Right atrium auricular region (tissue), 2 donors: ENCODE data around the gene TMEM156. TPM values are rescaled to one million over a fixed set of nuclear protein-coding genes. Genes with fewer than 3 reads are reported as not detected.

ENCODE experiments used
- DNase-seq: peaks from one replicate; pipeline ENCODE4 v3.0.0-alpha.2; 2019; ENCODE audit warnings: low spot score
- H3K27ac ChIP-seq, 2 donors: fragments of 200-600 bp; sonication (generic); 1 replicate in 1 of 2; 2 replicates in 1 of 2; pipeline ENCODE4 v1.5.1; 2016 to 2019
- H3K27me3 ChIP-seq, 2 donors: fragments of 200-600 bp; sonication (generic); one replicate each; pipeline versions ENCODE4 v1.5.1 to v1.6.0; 2017 to 2019
- H3K36me3 ChIP-seq: fragments of 200-600 bp; sonication (generic); one replicate; pipeline ENCODE4 v1.5.1; 2016
- H3K4me1 ChIP-seq, 2 donors: fragments of 200-600 bp; sonication (generic); one replicate each; pipeline versions ENCODE4 v1.5.1 to v1.6.0; 2017 to 2019
- H3K4me3 ChIP-seq, 2 donors: fragments of 200-600 bp; sonication (generic); 1 replicate in 1 of 2; 2 replicates in 1 of 2; pipeline ENCODE4 v1.5.1; 2017 to 2019; ENCODE audit warnings: mild to moderate bottlenecking in 1 of 2, moderate library complexity in 1 of 2
- H3K9me3 ChIP-seq, 2 donors: fragments of 200-600 bp; sonication (generic); one replicate each; pipeline ENCODE4 v1.5.1; 2019
- total RNA-seq, 2 donors: library from RNA; depleted of rRNA; stranded (reverse); fragments of >200 nt; gene quantifications; one replicate each; pipeline ENCODE4 v1.1.0, GENCODE V29; 2016
- TF ChIP-seq, protein P1 (sequence below), 2 donors: fragments of 200-600 bp; sonication (generic); IDR thresholded peaks; one replicate each; pipeline ENCODE4 v1.5.1; 2019; ENCODE audit warnings: antibody characterized with exemption in 2 of 2

The TMEM156 gene
- total RNA-seq, 2 donors from 2014 or later: not detected

DNA sequence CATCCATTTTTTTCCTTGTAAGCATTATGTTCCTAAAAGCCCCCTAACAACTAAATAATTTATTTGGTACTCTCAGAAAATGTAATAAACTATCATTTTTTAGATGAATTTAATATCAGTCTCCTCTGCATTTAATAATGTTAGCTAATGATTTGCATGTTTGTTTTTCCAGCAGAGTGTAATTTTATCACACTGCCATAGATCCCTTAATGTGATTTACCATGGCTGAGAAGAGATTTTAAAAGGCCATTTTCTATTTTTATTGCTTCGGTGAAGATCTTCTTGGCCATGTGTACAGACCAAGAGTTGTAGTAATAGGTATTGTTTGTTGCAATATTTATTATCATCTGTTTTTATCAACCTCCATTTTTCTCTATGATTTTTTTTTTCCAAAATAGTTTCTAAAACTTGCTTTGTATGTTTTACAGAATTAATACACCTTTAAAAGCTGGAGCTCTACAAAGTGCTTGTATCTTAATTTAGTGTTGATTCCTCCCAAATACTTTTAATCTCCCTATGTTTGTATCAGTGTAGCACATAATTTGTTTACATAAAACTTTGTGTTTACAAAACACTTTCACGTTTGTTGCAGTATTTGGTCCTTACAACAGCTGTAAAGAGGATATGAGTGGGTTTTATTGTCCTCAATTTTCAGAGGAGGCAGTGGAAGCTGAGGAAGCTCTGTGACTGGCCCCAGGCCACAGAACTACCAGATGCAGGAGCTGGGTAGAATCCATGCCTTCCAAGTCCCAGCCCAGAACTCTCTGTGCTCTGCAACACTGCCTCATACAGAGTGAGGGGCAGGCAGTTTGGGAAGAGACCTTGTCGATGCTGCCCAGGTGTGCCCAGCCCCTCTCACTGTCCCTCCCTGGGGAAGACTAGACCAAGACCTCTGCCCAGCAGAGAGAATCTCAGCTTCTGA is 106.5 kb downstream of the TMEM156 start:
- no peaks in the 10 kb centered on the region for H3K9me3 ChIP-seq
- H3K27me3 ChIP-seq: no peaks in the 10 kb centered on the region
- H3K4me3 ChIP-seq: no peak overlapping the region
- peaks cover 56% of the 10 kb centered on the region for H3K36me3 ChIP-seq
- H3K27ac ChIP-seq: no peak overlapping the region
- DNase-seq: no peak
- TF ChIP-seq, protein P1, sequence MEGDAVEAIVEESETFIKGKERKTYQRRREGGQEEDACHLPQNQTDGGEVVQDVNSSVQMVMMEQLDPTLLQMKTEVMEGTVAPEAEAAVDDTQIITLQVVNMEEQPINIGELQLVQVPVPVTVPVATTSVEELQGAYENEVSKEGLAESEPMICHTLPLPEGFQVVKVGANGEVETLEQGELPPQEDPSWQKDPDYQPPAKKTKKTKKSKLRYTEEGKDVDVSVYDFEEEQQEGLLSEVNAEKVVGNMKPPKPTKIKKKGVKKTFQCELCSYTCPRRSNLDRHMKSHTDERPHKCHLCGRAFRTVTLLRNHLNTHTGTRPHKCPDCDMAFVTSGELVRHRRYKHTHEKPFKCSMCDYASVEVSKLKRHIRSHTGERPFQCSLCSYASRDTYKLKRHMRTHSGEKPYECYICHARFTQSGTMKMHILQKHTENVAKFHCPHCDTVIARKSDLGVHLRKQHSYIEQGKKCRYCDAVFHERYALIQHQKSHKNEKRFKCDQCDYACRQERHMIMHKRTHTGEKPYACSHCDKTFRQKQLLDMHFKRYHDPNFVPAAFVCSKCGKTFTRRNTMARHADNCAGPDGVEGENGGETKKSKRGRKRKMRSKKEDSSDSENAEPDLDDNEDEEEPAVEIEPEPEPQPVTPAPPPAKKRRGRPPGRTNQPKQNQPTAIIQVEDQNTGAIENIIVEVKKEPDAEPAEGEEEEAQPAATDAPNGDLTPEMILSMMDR (IDR thresholded peaks at IDR 0.05): no peak
- H3K4me1 ChIP-seq: peaks cover 0 to 7% of the 10 kb centered on the region in 2 donors

- H3K4me1 ChIP-seq: peaks cover 0 to 7% of the 10 kb centered on the region in 2 donors
- no peak overlapping the region for H3K4me3 ChIP-seq
- H3K36me3 ChIP-seq: peaks cover 54% of the 10 kb centered on the region
- H3K9me3 ChIP-seq: no peaks in the 10 kb centered on the region
- H3K27me3 ChIP-seq: no peaks in the 10 kb centered on the region
- H3K27ac ChIP-seq: no peak overlapping the region
- no peak for DNase-seq
- TF ChIP-seq, protein P1 (IDR thresholded peaks at IDR 0.05): no peak
Observed at GRCh38 chr4:38924353-38924752, 107.9 kb downstream of the TMEM156 start.

DNA sequence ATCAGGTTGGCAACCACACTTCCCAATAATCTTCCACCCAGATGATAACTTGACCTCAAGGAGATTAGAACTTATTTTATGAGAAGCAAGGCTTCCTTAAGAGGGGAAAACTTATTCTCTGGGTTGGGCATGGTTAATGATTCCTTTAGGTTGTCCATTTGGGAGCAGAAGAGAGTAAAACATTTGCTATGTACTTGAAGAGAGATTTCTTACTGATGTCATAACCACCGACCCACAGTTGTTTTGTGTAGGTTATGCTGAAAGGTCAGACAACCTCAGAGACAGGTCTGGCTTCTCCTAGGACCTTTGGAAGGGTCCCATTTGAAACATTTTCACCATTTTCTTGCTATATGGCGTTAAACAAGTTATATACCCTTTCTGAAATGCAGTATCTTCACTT is 108.5 kb downstream of the TMEM156 start:
- peaks cover 50% of the 10 kb centered on the region for H3K36me3 ChIP-seq
- H3K27ac ChIP-seq: no peak overlapping the region
- no peak for DNase-seq
- TF ChIP-seq, protein P1 (IDR thresholded peaks at IDR 0.05): no peak
- H3K4me1 ChIP-seq: peaks cover 0 to 7% of the 10 kb centered on the region in 2 donors
- H3K9me3 ChIP-seq: no peaks in the 10 kb centered on the region
- H3K27me3 ChIP-seq: no peaks in the 10 kb centered on the region
- H3K4me3 ChIP-seq: no peak overlapping the region

GRCh38 chr4:38921151-38921550 is 111.1 kb downstream of the TMEM156 start:
- H3K9me3 ChIP-seq: no peaks in the 10 kb centered on the region
- no peak overlapping the region for H3K4me3 ChIP-seq
- no peak overlapping the region for H3K27ac ChIP-seq
- H3K27me3 ChIP-seq: no peaks in the 10 kb centered on the region
- peaks cover 0 to 7% of the 10 kb centered on the region in 2 donors for H3K4me1 ChIP-seq
- H3K36me3 ChIP-seq: peaks cover 49% of the 10 kb centered on the region
- no peak for DNase-seq
- TF ChIP-seq, protein P1 (IDR thresholded peaks at IDR 0.05): no peak

DNA sequence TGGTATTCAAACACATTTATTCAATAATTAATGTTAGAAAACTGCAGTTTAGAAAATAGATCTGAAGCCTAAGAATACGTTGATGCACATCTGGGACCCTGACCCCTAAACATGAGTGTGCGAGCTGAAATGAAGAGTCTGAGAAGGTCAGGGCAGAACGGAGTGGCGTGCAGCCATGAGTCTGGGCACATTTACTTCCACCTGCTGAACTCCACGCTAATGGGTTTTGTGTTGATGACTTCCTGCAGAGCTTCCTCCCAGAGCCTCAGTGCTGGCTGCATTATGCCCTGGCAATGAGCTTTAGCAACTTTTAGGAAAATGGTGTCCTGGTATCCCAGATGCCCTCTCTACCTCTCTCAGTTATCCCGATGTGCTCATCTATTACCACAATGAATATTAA is 111.5 kb downstream of the TMEM156 start:
- Histone ChIP-seq H3K27ac (no peak overlapping the region), H3K4me3 (no peak overlapping the region), H3K36me3 (peaks cover 53% of the 10 kb centered on the region), H3K9me3 (no peaks in the 10 kb centered on the region), H3K27me3 (no peaks in the 10 kb centered on the region), H3K4me1 (peaks cover 0 to 7% of the 10 kb centered on the region in 2 donors)
- TF ChIP-seq, protein P1 (IDR thresholded peaks at IDR 0.05): no peak
- no peak for DNase-seq
